ENCODE data around the gene SUDS3. TPM values are rescaled to one million over a fixed set of nuclear protein-coding genes. Genes with fewer than 3 reads are reported as not detected.
"Not testable (repeated sequence)": the region's sequence is repeated elsewhere in the genome, so short reads cannot be mapped to it uniquely, and the experiment has no call there.

Gene SUDS3
- polyA plus RNA-seq, 3 donors from 2014 or later, result 12.2 to 13.0 (median 12.5) TPM

DNA sequence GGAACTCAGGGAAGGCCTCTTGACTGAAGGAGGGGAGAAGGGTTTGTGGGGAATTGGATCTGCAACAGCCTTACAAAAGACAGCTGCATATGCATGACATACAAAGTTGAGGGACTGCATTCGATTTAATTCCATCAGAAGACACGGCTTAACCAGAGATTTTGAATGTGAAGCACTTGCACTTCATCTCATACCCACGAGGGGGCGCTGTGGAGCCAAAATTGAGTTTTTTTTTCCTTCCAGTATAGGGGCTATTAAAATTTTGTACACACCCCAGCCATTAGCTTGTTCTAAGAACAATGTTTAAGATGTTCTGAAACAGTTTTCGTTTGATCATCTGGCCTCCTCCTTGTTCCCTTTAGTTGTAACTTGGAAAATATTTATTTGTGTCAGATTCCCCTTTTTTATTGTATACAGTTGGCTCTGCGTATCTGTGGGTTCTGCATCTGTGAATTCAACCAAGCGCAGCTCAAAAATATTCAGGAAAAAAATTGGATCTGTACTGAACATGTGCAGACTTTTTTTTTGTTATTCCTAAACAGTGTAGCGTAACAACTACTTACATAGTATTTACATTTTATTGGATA is 1.6 kb downstream of the SUDS3 start:
- H3K27ac Mint-ChIP-seq, result peak overlapping the region; percentile 77 to 89 (median 87)
- H3K27me3 Mint-ChIP-seq (ENCODE audit: low read depth in 3 of 3), result peaks cover 11 to 20% (median 12%) of the 10 kb centered on the region in 3 donors
- H3K4me1 Mint-ChIP-seq, result peaks cover 37 to 49% of the 10 kb centered on the region in 2 donors
- peaks cover 3 to 9% (median 7%) of the 10 kb centered on the region in 3 donors for H3K36me3 Mint-ChIP-seq
- no peaks in the 10 kb centered on the region for H3K9me3 Mint-ChIP-seq
- H3K4me3 Mint-ChIP-seq, result peak overlapping the region; percentile 92 to 96 (median 95)
- peak; percentile 66 to 74 (median 68) for DNase-seq

DNA sequence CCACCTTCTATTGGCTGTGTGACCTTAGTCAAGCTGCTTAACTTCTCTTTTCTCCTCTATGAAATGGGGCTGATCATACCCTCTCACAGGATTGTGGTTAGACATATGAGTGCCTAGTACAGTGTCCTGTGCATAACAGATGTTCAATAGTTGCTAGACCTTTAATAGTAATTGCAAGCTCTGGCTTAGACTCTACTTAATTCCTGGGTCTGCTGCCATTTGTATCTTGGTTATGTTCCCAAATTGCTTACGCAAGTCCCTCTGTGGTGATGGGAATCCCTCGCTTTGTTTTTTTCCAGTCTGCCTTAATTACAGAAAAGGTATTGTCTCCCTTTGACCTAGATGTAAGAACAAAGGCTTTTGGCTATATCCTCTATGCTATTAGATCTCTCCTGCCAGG is 15.1 kb downstream of the SUDS3 start:
- no peaks in the 10 kb centered on the region for H3K9me3 Mint-ChIP-seq
- H3K4me3 Mint-ChIP-seq, result no peak overlapping the region

DNA sequence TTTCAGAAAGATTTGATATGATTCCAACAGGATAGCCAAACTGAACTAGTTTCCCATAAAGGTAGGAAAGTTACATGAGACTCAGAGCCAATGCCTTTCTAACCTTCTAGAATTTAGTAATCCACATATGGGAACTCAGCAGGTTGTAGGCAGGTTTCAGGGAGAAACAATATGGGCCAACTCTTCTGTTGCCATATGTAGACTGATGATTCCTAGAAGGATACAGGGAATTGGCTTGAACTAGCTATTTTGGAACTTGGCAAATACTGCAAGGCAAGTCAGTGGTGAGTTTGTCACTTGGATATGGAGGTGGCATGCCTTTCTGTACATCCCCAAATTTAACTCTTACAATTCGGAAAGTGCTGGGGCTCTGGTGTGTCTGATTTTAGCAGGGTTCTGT is 15.5 kb downstream of the SUDS3 start:
- Mint-ChIP-seq H3K36me3 (peaks cover 20 to 58% (median 47%) of the 10 kb centered on the region in 3 donors), H3K4me3 (no peak overlapping the region), H3K27me3 (ENCODE audit: low read depth in 3 of 3) (peaks cover 0 to 2% (median under 1%) of the 10 kb centered on the region in 3 donors), H3K27ac (peak overlapping the region in 1 of 6 donors; percentile 67), H3K4me1 (no peaks in the 10 kb centered on the region), H3K9me3 (no peaks in the 10 kb centered on the region)
- DNase-seq, result no peak

More for the DNA sequence above, 15.1 kb downstream of the SUDS3 start:
- Mint-ChIP-seq H3K27me3 (ENCODE audit: low read depth in 3 of 3) (peaks cover 0 to 2% (median 2%) of the 10 kb centered on the region in 3 donors), H3K4me1 (no peaks in the 10 kb centered on the region), H3K36me3 (peaks cover 20 to 58% (median 49%) of the 10 kb centered on the region in 3 donors), H3K27ac (no peak overlapping the region)
- no peak for DNase-seq

DNA sequence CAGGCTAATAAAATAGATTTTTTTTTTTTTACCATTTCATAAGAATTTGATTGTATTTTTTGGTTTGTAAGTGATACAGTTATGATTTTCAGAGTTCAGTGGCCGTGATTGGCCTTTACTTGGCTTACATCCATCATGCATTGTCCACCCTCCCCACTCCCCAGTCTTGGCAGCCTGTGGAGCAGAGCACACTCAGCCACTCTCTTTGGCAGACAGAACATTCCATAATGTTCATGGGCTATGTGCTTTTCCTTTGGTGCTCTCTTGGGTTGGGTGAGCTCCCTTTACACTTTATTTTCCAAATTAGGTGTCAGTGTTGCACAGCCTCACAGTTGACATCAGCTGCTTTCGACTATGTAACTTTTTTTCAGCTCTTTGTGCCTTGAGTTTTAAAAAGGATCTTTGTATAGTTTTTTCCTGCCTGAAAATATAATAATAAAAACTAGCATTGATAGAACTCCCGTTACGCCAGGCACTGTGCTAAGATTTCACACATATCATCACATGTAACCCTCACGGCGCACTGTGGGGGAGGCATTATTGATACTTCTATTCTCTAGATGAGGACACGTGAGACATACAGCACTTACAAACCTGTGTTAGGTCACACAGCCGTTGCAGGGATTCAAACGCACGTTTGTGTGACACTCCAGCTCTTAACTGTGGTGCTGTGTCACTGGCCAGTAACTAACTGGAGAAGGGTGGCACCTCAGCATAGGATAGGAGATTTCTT is 21.5 kb downstream of the SUDS3 start:
- Mint-ChIP-seq H3K27ac (no peak overlapping the region), H3K9me3 (no peaks in the 10 kb centered on the region), H3K36me3 (peaks cover 18 to 43% (median 21%) of the 10 kb centered on the region in 3 donors), H3K27me3 (ENCODE audit: low read depth in 3 of 3) (no peaks in the 10 kb centered on the region), H3K4me3 (no peak overlapping the region), H3K4me1 (no peaks in the 10 kb centered on the region)
- no peak for DNase-seq

DNA sequence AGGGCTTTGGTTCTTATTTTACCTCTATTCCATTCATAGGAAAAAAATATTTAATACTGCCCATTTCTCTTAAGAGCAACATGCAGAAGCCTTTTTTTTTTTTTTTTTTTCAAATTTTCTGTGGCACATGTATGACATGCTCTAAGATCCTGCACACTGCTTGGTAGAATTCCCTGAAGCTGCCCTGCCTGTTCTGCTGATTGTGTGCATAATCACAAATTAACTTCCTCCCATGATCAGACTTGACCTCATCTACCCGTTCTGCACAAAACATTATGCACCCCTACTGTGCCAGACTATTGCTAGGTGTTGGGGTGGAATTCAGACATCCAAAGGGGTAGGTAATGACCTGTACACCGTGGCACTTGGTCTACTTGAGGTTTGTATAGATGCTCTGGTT is 22.2 kb downstream of the SUDS3 start:
- H3K4me1 Mint-ChIP-seq, result no peaks in the 10 kb centered on the region
- H3K9me3 Mint-ChIP-seq, result no peaks in the 10 kb centered on the region
- peaks cover 23 to 43% (median 25%) of the 10 kb centered on the region in 3 donors for H3K36me3 Mint-ChIP-seq
- peak overlapping the region in 1 of 6 donors; percentile 25 for H3K27ac Mint-ChIP-seq
- H3K4me3 Mint-ChIP-seq, result no peak overlapping the region
- DNase-seq, result no peak
- no peaks in the 10 kb centered on the region for H3K27me3 Mint-ChIP-seq (ENCODE audit: low read depth in 3 of 3)

DNA sequence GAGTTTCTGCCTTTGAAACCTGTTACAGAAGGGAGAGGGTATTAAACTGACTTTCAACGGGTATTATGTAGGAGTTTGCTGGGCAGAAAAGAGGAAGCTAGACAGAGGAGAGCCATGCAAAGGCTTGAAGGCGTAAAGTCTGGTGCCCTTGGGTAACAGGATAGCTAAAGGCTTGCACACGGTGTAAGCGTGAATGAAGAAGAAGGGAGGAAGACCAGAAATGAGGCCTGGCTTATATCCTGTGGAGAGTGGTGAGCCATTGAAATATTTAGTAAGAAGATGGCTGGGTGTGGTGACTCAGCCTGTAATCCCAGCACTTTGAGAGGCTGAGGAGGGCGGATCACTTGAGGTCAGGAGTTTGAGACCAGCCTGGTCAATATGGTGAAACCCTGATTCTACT is 22.6 kb downstream of the SUDS3 start:
- Mint-ChIP-seq H3K27ac (peak overlapping the region in 1 of 6 donors; percentile 25), H3K9me3 (no peaks in the 10 kb centered on the region), H3K36me3 (peaks cover 25 to 46% (median 25%) of the 10 kb centered on the region in 3 donors), H3K27me3 (ENCODE audit: low read depth in 3 of 3) (no peaks in the 10 kb centered on the region), H3K4me3 (no peak overlapping the region), H3K4me1 (no peaks in the 10 kb centered on the region)
- DNase-seq, result no peak

DNA sequence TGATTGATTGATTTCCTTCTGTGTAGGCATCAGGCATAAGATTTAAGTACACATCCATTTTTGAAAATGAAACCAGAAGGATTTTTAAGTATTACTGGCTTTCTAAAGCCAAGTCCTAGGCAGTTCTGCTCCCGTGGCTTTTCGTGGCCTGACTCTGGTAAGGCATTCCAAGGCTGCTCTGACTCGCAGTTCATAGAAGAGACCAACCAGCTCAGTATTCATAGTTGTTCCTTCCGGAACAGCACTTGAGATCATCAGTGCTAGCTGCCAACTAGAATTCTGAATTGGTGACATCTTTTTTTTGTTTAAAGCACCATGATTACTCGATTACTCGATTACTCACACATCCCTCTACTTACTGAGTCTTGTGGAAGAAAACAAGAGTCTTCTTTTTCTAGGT is 25.9 kb downstream of the SUDS3 start:
- Mint-ChIP-seq H3K27ac (no peak overlapping the region), H3K36me3 (peaks cover 22 to 35% (median 26%) of the 10 kb centered on the region in 3 donors), H3K27me3 (ENCODE audit: low read depth in 3 of 3) (no peaks in the 10 kb centered on the region), H3K4me3 (no peak overlapping the region), H3K4me1 (no peaks in the 10 kb centered on the region), H3K9me3 (no peaks in the 10 kb centered on the region)
- no peak for DNase-seq

DNA sequence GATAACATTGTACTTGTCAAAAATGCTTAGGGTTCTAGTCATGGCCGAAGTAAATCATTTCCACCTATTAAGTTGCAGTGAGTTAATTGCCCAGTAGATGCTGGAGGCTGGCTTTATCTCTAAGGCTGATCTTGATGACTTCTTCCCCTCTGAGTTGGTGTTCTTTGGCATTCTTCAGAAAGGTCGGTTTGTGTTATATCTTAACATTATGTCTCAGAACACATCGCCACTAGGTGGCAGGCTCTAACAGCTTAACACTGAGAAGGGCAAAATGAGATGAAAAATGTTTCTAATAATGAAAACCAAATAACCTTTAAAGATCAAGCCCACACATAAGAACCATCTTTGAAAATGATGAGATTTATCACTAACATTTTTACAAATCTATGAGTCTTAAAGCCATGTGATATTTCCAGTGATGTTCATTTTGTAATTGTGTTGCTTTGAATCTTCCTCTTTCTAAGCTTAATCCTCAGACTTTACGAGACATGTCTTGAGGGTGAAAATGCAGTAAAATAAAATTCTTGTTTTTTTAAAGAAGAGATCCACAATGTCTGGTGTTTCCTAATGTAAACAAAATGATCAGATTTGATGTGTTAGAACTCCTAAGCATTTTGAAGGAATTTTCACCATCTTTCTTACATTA is 28.6 kb downstream of the SUDS3 start:
- Mint-ChIP-seq H3K27me3 (ENCODE audit: low read depth in 3 of 3) (no peaks in the 10 kb centered on the region), H3K27ac (no peak overlapping the region), H3K36me3 (peaks cover 15 to 29% (median 17%) of the 10 kb centered on the region in 3 donors), H3K4me3 (no peak overlapping the region), H3K9me3 (no peaks in the 10 kb centered on the region), H3K4me1 (no peaks in the 10 kb centered on the region)
- peak; percentile 3 to 17 (median 14) for DNase-seq

DNA sequence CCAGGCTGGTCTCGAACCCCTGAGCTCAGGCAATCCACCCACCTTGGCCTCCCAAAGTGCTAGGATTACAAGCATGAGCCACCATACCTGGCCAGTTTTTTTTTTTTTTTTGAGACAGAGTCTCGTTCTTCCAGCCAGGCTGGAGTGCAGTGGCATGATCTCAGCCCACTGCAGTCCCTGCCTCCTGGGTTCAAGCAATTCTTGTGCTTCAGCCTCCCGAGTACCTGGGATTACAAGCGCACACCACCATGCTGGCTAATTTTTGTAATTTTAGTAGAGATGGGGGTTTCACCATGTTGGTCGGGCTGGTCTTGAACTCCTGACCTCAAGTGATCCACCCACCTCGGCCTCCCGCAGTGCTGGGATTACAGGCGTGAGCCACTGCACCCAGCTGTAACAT is 31.9 kb downstream of the SUDS3 start:
- not testable (repeated sequence) for H3K4me1 Mint-ChIP-seq; H3K27me3 Mint-ChIP-seq (ENCODE audit: low read depth in 3 of 3); H3K9me3 Mint-ChIP-seq; H3K27ac Mint-ChIP-seq; H3K4me3 Mint-ChIP-seq; DNase-seq
- H3K36me3 Mint-ChIP-seq, result peaks cover 22 to 35% (median 26%) of the 10 kb centered on the region in 3 donors

DNA sequence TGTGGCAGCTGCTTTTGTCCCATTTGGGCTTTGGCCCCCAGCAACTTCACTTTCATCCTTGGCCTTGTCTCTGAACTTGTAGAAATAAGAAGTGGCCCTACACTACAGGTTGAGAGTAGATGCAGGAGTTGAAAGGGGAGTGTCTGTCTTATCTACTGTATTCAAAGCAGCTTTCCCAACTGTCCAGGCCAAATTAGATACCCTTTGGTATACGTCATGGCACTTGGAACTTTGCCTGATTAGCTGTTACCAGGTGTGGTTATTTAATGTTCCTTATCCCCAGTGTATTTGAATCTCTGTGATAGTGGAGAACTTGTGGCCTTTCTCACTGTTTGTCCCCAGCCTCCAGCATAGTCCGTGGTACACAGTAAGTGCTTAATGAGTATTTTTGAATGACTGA is 33.5 kb downstream of the SUDS3 start:
- no peak overlapping the region for H3K27ac Mint-ChIP-seq

DNA sequence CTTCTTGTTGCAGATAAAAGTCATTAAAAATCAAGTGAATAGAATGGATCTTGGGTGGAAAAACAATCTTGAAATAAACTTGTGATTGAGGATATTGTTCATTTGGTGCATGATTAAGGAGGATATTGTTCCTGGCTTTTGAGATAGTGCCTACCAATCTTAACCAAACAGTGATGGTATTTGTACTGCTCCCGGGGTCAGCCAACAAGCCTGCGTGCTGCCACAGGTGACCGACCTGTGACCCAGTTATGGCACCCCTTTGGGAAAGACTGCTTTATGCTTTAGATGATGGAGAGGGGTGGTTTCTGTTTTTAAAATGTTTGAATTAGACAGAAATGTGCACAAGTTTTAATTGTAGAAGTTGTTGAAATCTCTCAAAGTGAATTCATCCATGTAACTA is 41.6 kb downstream of the SUDS3 start:
- Mint-ChIP-seq H3K9me3 (no peaks in the 10 kb centered on the region), H3K4me1 (no peaks in the 10 kb centered on the region), H3K36me3 (peaks cover 33 to 54% (median 50%) of the 10 kb centered on the region in 3 donors), H3K27ac (no peak overlapping the region), H3K27me3 (ENCODE audit: low read depth in 3 of 3) (no peaks in the 10 kb centered on the region), H3K4me3 (no peak overlapping the region)
- no peak for DNase-seq

More for the DNA sequence above, 33.5 kb downstream of the SUDS3 start:
- Mint-ChIP-seq H3K27me3 (ENCODE audit: low read depth in 3 of 3) (no peaks in the 10 kb centered on the region), H3K36me3 (peaks cover 37 to 44% (median 37%) of the 10 kb centered on the region in 3 donors), H3K9me3 (no peaks in the 10 kb centered on the region), H3K4me3 (no peak overlapping the region), H3K4me1 (no peaks in the 10 kb centered on the region)
- no peak for DNase-seq

DNA sequence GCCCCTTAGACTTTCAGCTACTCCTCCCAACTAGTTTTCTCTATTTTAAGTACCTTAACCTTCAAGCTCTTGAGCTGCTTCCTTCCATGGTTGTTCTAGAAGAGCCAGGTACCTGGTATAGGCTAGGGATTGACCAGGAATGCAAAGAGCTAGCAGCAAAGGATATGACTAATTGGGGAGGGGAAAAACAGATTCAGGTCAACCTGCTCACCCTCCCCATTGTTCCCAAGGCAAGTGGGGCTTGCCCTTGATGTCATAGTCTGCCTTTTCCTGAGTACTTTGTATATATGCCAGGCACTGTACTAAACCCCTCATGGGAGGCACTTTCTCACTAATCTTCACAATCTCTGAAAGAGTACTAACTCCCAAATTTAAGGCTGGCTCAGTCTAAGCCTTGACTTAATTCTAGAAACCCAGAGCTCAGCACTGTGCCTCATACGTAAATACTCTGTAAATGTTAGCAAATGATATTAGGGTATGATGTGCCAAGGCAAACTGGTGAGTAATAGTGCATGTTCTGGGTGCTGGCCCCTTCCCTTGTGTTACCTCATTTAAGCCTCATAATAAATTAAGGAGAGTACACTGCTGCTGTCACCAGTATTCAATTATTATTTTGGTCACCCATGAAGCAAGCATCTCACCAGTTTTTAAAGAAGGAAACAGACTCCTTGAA is 42.2 kb downstream of the SUDS3 start:
- Mint-ChIP-seq H3K27ac (no peak overlapping the region), H3K27me3 (ENCODE audit: low read depth in 3 of 3) (no peaks in the 10 kb centered on the region), H3K4me1 (no peaks in the 10 kb centered on the region), H3K9me3 (no peaks in the 10 kb centered on the region), H3K4me3 (no peak overlapping the region), H3K36me3 (peaks cover 27 to 48% (median 44%) of the 10 kb centered on the region in 3 donors)
- DNase-seq, result no peak

DNA sequence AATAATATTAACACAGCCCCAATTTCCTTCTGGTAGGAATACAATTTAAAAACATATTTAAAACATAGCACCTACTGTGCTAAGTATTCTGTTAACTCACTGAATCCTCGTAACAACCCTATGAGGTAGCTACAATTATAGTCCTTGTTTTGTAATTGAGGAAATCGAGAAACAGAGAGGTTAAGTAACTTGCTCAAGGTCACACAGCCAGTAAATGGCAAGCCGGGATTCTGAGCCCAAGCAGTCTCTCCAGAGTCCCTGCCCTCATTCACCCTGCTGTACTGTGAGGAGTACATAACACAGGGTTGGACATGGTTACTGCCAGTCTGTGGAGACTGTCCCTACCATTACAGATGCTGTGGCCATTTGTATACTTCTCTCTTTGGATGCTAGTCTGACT is 44.3 kb downstream of the SUDS3 start:
- H3K27me3 Mint-ChIP-seq (ENCODE audit: low read depth in 3 of 3), result no peaks in the 10 kb centered on the region
- no peak overlapping the region for H3K4me3 Mint-ChIP-seq
- H3K4me1 Mint-ChIP-seq, result no peaks in the 10 kb centered on the region
- no peak for DNase-seq
- no peaks in the 10 kb centered on the region for H3K9me3 Mint-ChIP-seq
- H3K27ac Mint-ChIP-seq, result no peak overlapping the region
- peaks cover 8 to 27% (median 26%) of the 10 kb centered on the region in 3 donors for H3K36me3 Mint-ChIP-seq

DNA sequence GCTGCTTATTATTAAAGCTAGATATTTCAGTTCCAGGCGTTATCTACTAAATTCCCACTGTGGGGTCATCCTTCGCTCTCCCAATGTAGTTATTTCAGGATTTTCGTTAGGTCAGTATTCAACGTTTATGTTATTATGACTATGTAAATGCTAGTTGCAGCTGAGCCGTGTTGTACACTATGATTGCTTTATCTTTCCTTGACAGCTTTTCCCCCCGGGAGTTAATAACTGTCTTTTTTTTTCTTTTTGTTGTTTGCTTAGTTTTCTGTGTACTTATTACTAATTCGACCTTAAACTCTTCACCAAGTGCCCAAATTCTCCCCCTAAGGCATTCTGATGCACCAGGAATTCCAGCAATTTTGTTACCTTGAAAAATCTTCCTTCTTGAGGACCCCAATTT is 48.5 kb downstream of the SUDS3 start:
- no peaks in the 10 kb centered on the region for H3K9me3 Mint-ChIP-seq
- H3K4me3 Mint-ChIP-seq, result no peak overlapping the region
- DNase-seq, result no peak
- no peaks in the 10 kb centered on the region for H3K27me3 Mint-ChIP-seq (ENCODE audit: low read depth in 3 of 3)
- peaks cover 0 to 18% (median 0%) of the 10 kb centered on the region in 3 donors for H3K36me3 Mint-ChIP-seq
- no peak overlapping the region for H3K27ac Mint-ChIP-seq
- H3K4me1 Mint-ChIP-seq, result no peaks in the 10 kb centered on the region

All from immature natural killer cell (primary cell).